ENCODE data around the gene GDF11. TPM values are rescaled to one million over a fixed set of nuclear protein-coding genes. Genes with fewer than 3 reads are reported as not detected.
"Not testable (repeated sequence)": the region's sequence is repeated elsewhere in the genome, so short reads cannot be mapped to it uniquely, and the experiment has no call there.

Gene GDF11
- total RNA-seq, 1 donor from 2014 or later: 50.3 TPM

- Mint-ChIP-seq H3K4me1 (ENCODE audit: low read depth) (peaks cover 44% of the 10 kb centered on the region), H3K36me3 (ENCODE audit: insufficient read depth) (peaks cover 16% of the 10 kb centered on the region), H3K27ac (peak overlapping the region; percentile 92), H3K9me3 (ENCODE audit: low read depth) (no peaks in the 10 kb centered on the region), H3K4me3 (ENCODE audit: low read depth) (peak overlapping the region; percentile 95), H3K27me3 (peaks cover 4% of the 10 kb centered on the region)
- TF ChIP-seq, protein P1, sequence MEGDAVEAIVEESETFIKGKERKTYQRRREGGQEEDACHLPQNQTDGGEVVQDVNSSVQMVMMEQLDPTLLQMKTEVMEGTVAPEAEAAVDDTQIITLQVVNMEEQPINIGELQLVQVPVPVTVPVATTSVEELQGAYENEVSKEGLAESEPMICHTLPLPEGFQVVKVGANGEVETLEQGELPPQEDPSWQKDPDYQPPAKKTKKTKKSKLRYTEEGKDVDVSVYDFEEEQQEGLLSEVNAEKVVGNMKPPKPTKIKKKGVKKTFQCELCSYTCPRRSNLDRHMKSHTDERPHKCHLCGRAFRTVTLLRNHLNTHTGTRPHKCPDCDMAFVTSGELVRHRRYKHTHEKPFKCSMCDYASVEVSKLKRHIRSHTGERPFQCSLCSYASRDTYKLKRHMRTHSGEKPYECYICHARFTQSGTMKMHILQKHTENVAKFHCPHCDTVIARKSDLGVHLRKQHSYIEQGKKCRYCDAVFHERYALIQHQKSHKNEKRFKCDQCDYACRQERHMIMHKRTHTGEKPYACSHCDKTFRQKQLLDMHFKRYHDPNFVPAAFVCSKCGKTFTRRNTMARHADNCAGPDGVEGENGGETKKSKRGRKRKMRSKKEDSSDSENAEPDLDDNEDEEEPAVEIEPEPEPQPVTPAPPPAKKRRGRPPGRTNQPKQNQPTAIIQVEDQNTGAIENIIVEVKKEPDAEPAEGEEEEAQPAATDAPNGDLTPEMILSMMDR (IDR thresholded peaks at IDR 0.05; ENCODE audit: unreplicated experiment): no peak
- no peak for DNase-seq (ENCODE audit: low spot score, unreplicated experiment)
These were observed 3.4 kb downstream of the GDF11 start for GRCh38 chr12:55746174-55746912.

GRCh38 chr12:55746913-55747231 is 4.0 kb downstream of the GDF11 start:
- no peak for DNase-seq (ENCODE audit: low spot score, unreplicated experiment)
- TF ChIP-seq, protein P1 (IDR thresholded peaks at IDR 0.05; ENCODE audit: unreplicated experiment): no peak
- H3K27me3 Mint-ChIP-seq: peaks cover 3% of the 10 kb centered on the region
- H3K9me3 Mint-ChIP-seq (ENCODE audit: low read depth): no peaks in the 10 kb centered on the region
- H3K36me3 Mint-ChIP-seq (ENCODE audit: insufficient read depth): peaks cover 17% of the 10 kb centered on the region
- peak overlapping the region; percentile 92 for H3K27ac Mint-ChIP-seq
- peaks cover 42% of the 10 kb centered on the region for H3K4me1 Mint-ChIP-seq (ENCODE audit: low read depth)
- no peak overlapping the region for H3K4me3 Mint-ChIP-seq (ENCODE audit: low read depth)

DNA sequence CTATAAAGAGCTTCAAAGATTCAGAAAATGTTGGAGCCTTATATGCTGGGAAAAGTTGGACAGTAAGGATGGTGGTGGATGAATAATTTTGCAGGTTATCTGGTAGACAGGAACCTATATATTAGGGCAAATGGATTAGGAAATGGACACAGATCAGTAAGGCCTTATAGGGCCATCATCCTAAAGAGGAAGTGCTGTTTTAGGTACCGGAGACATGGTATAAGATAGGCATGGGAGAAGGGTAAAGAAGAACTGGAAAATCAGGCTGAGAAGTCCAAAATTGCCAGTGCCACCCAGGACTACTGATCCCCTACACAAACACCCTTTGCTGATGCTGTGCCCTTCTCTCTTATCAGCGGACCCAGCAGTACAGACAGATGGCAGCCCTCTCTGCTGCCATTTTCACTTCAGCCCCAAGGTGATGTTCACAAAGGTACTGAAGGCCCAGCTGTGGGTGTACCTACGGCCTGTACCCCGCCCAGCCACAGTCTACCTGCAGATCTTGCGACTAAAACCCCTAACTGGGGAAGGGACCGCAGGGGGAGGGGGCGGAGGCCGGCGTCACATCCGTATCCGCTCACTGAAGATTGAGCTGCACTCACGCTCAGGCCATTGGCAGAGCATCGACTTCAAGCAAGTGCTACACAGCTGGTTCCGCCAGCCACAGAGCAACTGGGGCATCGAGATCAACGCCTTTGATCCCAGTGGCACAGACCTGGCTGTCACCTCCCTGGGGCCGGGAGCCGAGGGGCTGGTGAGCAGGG is 5.5 kb downstream of the GDF11 start:
- peaks cover 34% of the 10 kb centered on the region for H3K4me1 Mint-ChIP-seq (ENCODE audit: low read depth)
- H3K36me3 Mint-ChIP-seq (ENCODE audit: insufficient read depth): peaks cover 20% of the 10 kb centered on the region
- no peaks in the 10 kb centered on the region for H3K9me3 Mint-ChIP-seq (ENCODE audit: low read depth)
- H3K27ac Mint-ChIP-seq: peak overlapping the region; percentile 46
- no peak overlapping the region for H3K4me3 Mint-ChIP-seq (ENCODE audit: low read depth)
- TF ChIP-seq, protein P1 (IDR thresholded peaks at IDR 0.05; ENCODE audit: unreplicated experiment): no peak
- no peaks in the 10 kb centered on the region for H3K27me3 Mint-ChIP-seq
- no peak for DNase-seq (ENCODE audit: low spot score, unreplicated experiment)

- Mint-ChIP-seq H3K9me3 (ENCODE audit: low read depth) (no peaks in the 10 kb centered on the region), H3K4me1 (ENCODE audit: low read depth) (peaks cover 5% of the 10 kb centered on the region), H3K27ac (peak overlapping the region; percentile 47), H3K27me3 (no peaks in the 10 kb centered on the region), H3K4me3 (ENCODE audit: low read depth) (no peak overlapping the region), H3K36me3 (ENCODE audit: insufficient read depth) (peaks cover 21% of the 10 kb centered on the region)
- DNase-seq (ENCODE audit: low spot score, unreplicated experiment): no peak
- TF ChIP-seq, protein P1 (IDR thresholded peaks at IDR 0.05; ENCODE audit: unreplicated experiment): no peak
These were observed 12.3 kb downstream of the GDF11 start for GRCh38 chr12:55755246-55755645.

GRCh38 chr12:55757701-55758100 is 14.8 kb downstream of the GDF11 start:
- no peak for DNase-seq (ENCODE audit: low spot score, unreplicated experiment)
- H3K9me3 Mint-ChIP-seq (ENCODE audit: low read depth): no peaks in the 10 kb centered on the region
- no peak overlapping the region for H3K4me3 Mint-ChIP-seq (ENCODE audit: low read depth)
- H3K36me3 Mint-ChIP-seq (ENCODE audit: insufficient read depth): peaks cover 27% of the 10 kb centered on the region
- peaks cover 5% of the 10 kb centered on the region for H3K4me1 Mint-ChIP-seq (ENCODE audit: low read depth)
- TF ChIP-seq, protein P1 (IDR thresholded peaks at IDR 0.05; ENCODE audit: unreplicated experiment): no peak
- H3K27ac Mint-ChIP-seq: no peak overlapping the region
- no peaks in the 10 kb centered on the region for H3K27me3 Mint-ChIP-seq

DNA sequence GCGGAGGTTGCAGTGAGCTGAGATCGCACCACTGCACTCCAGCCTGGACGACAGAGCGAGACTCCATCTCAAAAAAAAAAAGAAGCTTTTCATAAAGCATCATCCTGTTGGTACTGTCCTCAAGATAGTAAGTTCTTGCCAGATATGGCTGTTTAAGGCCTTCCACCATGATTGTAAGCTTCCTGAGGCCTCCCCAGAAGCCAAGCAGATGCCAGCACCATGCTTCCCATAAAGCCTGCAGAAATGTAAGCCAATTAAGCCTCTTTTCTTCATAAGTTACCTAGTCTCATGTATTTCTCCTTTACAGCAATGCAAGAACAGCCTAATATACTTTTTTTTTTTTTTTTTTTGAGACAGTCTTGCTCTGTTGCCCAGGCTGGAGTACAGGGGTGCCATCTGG is 15.7 kb downstream of the GDF11 start:
- H3K27me3 Mint-ChIP-seq; H3K4me3 Mint-ChIP-seq (ENCODE audit: low read depth); DNase-seq (ENCODE audit: low spot score, unreplicated experiment); H3K9me3 Mint-ChIP-seq (ENCODE audit: low read depth); H3K4me1 Mint-ChIP-seq (ENCODE audit: low read depth); H3K27ac Mint-ChIP-seq: not testable (repeated sequence)
- peaks cover 24% of the 10 kb centered on the region for H3K36me3 Mint-ChIP-seq (ENCODE audit: insufficient read depth)

Measured in progenitor cell of endocrine pancreas (in vitro differentiated cells).